ENCODE measurements around the gene MYO7B. TPM values are rescaled to one million over a fixed set of nuclear protein-coding genes. Genes with fewer than 3 reads are reported as not detected.

MYO7B gene
- polyA plus RNA-seq, 1 of the 3 experiments (the other 2 are of a cell fraction): 0.08 TPM

DNA sequence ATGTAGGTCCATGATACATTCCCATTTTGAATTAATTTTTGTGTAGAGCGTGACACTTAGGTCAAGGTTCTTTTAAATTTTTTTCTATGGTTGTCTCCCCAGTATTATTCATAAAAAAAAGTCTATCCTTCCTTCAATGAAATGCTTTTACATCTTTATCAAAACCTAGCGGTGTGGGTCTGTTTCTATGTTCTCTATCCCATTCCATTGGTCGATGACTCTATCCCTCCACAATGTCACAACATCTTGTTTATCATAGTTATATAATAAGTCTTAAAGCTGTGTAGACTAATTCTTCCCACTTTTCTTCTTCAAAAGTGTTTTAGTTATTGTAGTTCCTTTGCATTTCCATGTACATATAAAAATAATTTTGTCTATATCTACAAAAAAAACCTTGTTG is 63.2 kb downstream of the MYO7B start:
- H3K4me2 ChIP-seq: no peak overlapping the region
- H3K9ac ChIP-seq: no peak overlapping the region
- no peak for TF ChIP-seq SMC3 (IDR thresholded peaks at IDR 0.05; ENCODE audit: low read depth, low read length)
- no peak for TF ChIP-seq FOXM1 (IDR thresholded peaks at IDR 0.05; ENCODE audit: low read depth)

DNA sequence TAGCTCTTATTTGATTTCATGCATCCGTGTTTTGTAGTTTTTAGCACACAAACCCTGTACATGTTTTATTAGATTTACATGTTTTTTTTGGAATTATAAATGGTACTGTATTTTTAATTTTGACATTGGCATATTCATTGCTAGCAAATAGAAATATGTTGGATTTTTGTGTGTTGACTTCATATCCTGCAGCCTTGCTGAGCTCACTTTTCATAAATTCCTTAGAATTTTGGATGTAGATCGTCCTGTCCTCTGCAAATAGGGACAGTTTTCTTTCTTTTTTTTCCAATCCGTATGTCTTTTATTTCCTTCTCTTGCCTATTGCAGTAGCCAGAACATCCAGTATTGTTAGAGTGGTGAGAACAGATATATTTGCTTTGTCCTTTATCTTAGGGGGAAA is 63.7 kb downstream of the MYO7B start:
- H3K4me2 ChIP-seq: no peak overlapping the region
- DNase-seq: no peak
- H3K36me3 ChIP-seq (replicated peaks in 1 of 2; ENCODE audit: control insufficient read depth in 1 of 2, insufficient read depth in 2 of 2, low read length in 1 of 2): no peaks in the 10 kb centered on the region
- H3K79me2 ChIP-seq (ENCODE audit: insufficient read depth): no peaks in the 10 kb centered on the region
- H4K20me1 ChIP-seq (ENCODE audit: insufficient read depth): no peaks in the 10 kb centered on the region
- H3K4me3 ChIP-seq (ENCODE audit: low read depth in 2 of 2, low read length in 1 of 2): no peak overlapping the region
- peak overlapping the region; percentile 31; the same call in 1 of the 2 replicates for H2AFZ ChIP-seq (ENCODE audit: low read depth)
- no peak overlapping the region for H3K9ac ChIP-seq
- H3K9me3 ChIP-seq: no peaks in the 10 kb centered on the region
- CTCF ChIA-PET: interaction anchor here (0.8 to 2.2 kb wide), 3 partner anchors 8 to 160 kb away, joined by 3 to 7 read pairs (median 3); no protein-coding TSS in a partner anchor
- no peaks in the 10 kb centered on the region for H3K9me2 ChIP-seq
- no peaks in the 10 kb centered on the region for H3K27me3 ChIP-seq (ENCODE audit: insufficient read depth)
- no peaks in the 10 kb centered on the region for H3K4me1 ChIP-seq (ENCODE audit: control insufficient read depth in 1 of 2, insufficient read depth in 2 of 2, low read depth in 1 of 2, low read length in 1 of 2)
- 47% methylated on average over 3 of the region's 3 CpGs for WGBS (ENCODE audit: low lambda C conversion rate)
- TF ChIP-seq SIN3A (IDR thresholded peaks at IDR 0.05; ENCODE audit: borderline replicate concordance, low read depth, low read length): no peak
- TF ChIP-seq FOSL2 (IDR thresholded peaks at IDR 0.05; ENCODE audit: borderline replicate concordance, low read depth): 0 out of 2 replicates have a peak, but pooled peaks have one; percentile 10
- peaks cover 11% of the 10 kb centered on the region for H3F3A ChIP-seq (replicated peaks; ENCODE audit: insufficient read depth)
- H3K27ac ChIP-seq (ENCODE audit: low read depth in 2 of 2, low read length in 1 of 2): no peak overlapping the region
- POLR2A ChIA-PET: no interaction called here

More for the DNA sequence above, 63.2 kb downstream of the MYO7B start:
- no peaks in the 10 kb centered on the region for H3K9me2 ChIP-seq
- H3K9me3 ChIP-seq: no peaks in the 10 kb centered on the region
- H4K20me1 ChIP-seq (ENCODE audit: insufficient read depth): no peaks in the 10 kb centered on the region
- H2AFZ ChIP-seq (ENCODE audit: low read depth): peak overlapping the region; percentile 31; the same call in 1 of the 2 replicates
- ChIA-PET POLR2A (no interaction called here), CTCF (interaction anchor here (1.0 to 2.2 kb wide), 3 partner anchors 7 to 51 kb away, joined by 3 to 7 read pairs (median 4); no protein-coding TSS in a partner anchor)
- H3K4me1 ChIP-seq (ENCODE audit: control insufficient read depth in 1 of 2, insufficient read depth in 2 of 2, low read depth in 1 of 2, low read length in 1 of 2): no peaks in the 10 kb centered on the region
- H3K27me3 ChIP-seq (ENCODE audit: insufficient read depth): no peaks in the 10 kb centered on the region
- H3F3A ChIP-seq (replicated peaks; ENCODE audit: insufficient read depth): peaks cover 11% of the 10 kb centered on the region
- H3K27ac ChIP-seq (ENCODE audit: low read depth in 2 of 2, low read length in 1 of 2): no peak overlapping the region
- no peaks in the 10 kb centered on the region for H3K36me3 ChIP-seq (replicated peaks in 1 of 2; ENCODE audit: control insufficient read depth in 1 of 2, insufficient read depth in 2 of 2, low read length in 1 of 2)
- H3K79me2 ChIP-seq (ENCODE audit: insufficient read depth): no peaks in the 10 kb centered on the region
- 68% methylated on average over 3 of the region's 3 CpGs for WGBS (ENCODE audit: low lambda C conversion rate)
- no peak for DNase-seq
- no peak overlapping the region for H3K4me3 ChIP-seq (ENCODE audit: low read depth in 2 of 2, low read length in 1 of 2)

DNA sequence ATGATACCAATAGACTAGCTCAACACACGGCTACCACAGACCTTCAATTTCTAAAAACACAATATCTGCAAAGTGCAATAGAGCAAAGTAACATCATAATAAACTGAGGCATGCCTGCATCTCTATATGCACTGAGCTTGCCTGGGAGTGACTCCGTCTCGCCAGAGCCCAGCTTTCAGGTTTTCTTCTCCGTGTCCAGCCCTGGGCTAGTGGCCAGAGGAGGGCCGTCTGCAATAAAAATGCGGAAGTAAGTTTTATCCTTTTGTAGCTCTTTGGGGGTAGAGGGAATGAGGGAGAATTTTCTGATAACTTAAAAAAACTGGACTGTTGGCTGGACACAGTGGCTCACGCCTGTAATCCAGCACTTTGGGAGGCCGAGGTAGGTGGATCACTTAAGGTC is 69.5 kb downstream of the MYO7B start:
- CTCF ChIA-PET: interaction anchor here (1.0 to 2.4 kb wide), 3 partner anchors 13 to 45 kb away, joined by 3 to 11 read pairs (median 3); no protein-coding TSS in a partner anchor
- POLR2A ChIA-PET: no interaction called here
- no peak for DNase-seq
- Histone ChIP-seq H3K79me2 (ENCODE audit: insufficient read depth) (no peaks in the 10 kb centered on the region), H3K9ac (no peak overlapping the region), H3K27me3 (ENCODE audit: insufficient read depth) (no peaks in the 10 kb centered on the region), H3K27ac (ENCODE audit: low read depth in 2 of 2, low read length in 1 of 2) (no peak overlapping the region), H3K9me3 (no peaks in the 10 kb centered on the region), H4K20me1 (ENCODE audit: insufficient read depth) (no peaks in the 10 kb centered on the region), H3K4me2 (no peak overlapping the region), H2AFZ (ENCODE audit: low read depth) (no peak overlapping the region), H3F3A (replicated peaks; ENCODE audit: insufficient read depth) (no peaks in the 10 kb centered on the region), H3K4me3 (ENCODE audit: low read depth in 2 of 2, low read length in 1 of 2) (no peak overlapping the region), H3K4me1 (ENCODE audit: control insufficient read depth in 1 of 2, insufficient read depth in 2 of 2, low read depth in 1 of 2, low read length in 1 of 2) (no peaks in the 10 kb centered on the region), H3K36me3 (replicated peaks in 1 of 2; ENCODE audit: control insufficient read depth in 1 of 2, insufficient read depth in 2 of 2, low read length in 1 of 2) (no peaks in the 10 kb centered on the region), H3K9me2 (no peaks in the 10 kb centered on the region)
- WGBS (ENCODE audit: low lambda C conversion rate): 90% methylated on average over 8 of the region's 8 CpGs
- TF ChIP-seq EP300 (IDR thresholded peaks at IDR 0.05; ENCODE audit: borderline replicate concordance in 1 of 2, low read depth in 1 of 2, low read length in 1 of 2) (no peak), EZH2phosphoT487 (IDR thresholded peaks at IDR 0.05; ENCODE audit: borderline replicate concordance, low read depth) (no peak), MEF2A (IDR thresholded peaks at IDR 0.05; ENCODE audit: borderline replicate concordance, low read depth) (no peak), FOXJ3 (CRISPR knock-in tag; IDR thresholded peaks at IDR 0.05) (no peak), GABPA (IDR thresholded peaks at IDR 0.05; ENCODE audit: low read depth) (no peak), GATA2 (CRISPR knock-in tag; IDR thresholded peaks at IDR 0.05) (no peak), SIN3A (IDR thresholded peaks at IDR 0.05; ENCODE audit: borderline replicate concordance, low read depth, low read length) (no peak), CHD2 (IDR thresholded peaks at IDR 0.05; ENCODE audit: low read length, partially characterized antibody) (no peak), FOSL2 (IDR thresholded peaks at IDR 0.05; ENCODE audit: borderline replicate concordance, low read depth) (no peak)
- TF ChIP-seq, protein P1, sequence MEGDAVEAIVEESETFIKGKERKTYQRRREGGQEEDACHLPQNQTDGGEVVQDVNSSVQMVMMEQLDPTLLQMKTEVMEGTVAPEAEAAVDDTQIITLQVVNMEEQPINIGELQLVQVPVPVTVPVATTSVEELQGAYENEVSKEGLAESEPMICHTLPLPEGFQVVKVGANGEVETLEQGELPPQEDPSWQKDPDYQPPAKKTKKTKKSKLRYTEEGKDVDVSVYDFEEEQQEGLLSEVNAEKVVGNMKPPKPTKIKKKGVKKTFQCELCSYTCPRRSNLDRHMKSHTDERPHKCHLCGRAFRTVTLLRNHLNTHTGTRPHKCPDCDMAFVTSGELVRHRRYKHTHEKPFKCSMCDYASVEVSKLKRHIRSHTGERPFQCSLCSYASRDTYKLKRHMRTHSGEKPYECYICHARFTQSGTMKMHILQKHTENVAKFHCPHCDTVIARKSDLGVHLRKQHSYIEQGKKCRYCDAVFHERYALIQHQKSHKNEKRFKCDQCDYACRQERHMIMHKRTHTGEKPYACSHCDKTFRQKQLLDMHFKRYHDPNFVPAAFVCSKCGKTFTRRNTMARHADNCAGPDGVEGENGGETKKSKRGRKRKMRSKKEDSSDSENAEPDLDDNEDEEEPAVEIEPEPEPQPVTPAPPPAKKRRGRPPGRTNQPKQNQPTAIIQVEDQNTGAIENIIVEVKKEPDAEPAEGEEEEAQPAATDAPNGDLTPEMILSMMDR (IDR thresholded peaks at IDR 0.05): no peak
- TF ChIP-seq, protein P2, sequence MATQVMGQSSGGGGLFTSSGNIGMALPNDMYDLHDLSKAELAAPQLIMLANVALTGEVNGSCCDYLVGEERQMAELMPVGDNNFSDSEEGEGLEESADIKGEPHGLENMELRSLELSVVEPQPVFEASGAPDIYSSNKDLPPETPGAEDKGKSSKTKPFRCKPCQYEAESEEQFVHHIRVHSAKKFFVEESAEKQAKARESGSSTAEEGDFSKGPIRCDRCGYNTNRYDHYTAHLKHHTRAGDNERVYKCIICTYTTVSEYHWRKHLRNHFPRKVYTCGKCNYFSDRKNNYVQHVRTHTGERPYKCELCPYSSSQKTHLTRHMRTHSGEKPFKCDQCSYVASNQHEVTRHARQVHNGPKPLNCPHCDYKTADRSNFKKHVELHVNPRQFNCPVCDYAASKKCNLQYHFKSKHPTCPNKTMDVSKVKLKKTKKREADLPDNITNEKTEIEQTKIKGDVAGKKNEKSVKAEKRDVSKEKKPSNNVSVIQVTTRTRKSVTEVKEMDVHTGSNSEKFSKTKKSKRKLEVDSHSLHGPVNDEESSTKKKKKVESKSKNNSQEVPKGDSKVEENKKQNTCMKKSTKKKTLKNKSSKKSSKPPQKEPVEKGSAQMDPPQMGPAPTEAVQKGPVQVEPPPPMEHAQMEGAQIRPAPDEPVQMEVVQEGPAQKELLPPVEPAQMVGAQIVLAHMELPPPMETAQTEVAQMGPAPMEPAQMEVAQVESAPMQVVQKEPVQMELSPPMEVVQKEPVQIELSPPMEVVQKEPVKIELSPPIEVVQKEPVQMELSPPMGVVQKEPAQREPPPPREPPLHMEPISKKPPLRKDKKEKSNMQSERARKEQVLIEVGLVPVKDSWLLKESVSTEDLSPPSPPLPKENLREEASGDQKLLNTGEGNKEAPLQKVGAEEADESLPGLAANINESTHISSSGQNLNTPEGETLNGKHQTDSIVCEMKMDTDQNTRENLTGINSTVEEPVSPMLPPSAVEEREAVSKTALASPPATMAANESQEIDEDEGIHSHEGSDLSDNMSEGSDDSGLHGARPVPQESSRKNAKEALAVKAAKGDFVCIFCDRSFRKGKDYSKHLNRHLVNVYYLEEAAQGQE (IDR thresholded peaks at IDR 0.05; ENCODE audit: low read depth, low read length): no peak
- TF ChIP-seq, protein P3, sequence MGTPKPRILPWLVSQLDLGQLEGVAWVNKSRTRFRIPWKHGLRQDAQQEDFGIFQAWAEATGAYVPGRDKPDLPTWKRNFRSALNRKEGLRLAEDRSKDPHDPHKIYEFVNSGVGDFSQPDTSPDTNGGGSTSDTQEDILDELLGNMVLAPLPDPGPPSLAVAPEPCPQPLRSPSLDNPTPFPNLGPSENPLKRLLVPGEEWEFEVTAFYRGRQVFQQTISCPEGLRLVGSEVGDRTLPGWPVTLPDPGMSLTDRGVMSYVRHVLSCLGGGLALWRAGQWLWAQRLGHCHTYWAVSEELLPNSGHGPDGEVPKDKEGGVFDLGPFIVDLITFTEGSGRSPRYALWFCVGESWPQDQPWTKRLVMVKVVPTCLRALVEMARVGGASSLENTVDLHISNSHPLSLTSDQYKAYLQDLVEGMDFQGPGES (IDR thresholded peaks at IDR 0.05; ENCODE audit: low read depth, low read length): no peak
